Breast epithelium (tissue), 3 donors: ENCODE results near the gene DCXR.

Source experiments
- CTCF ChIP-seq, 3 donors: fragments of 450-650 bp; IDR thresholded peaks; one replicate each; pipeline ENCODE4 v1.5.1; 2016 to 2017; ENCODE audit warnings: antibody characterized with exemption in 3 of 3, mild to moderate bottlenecking in 3 of 3, moderate library complexity in 3 of 3
- POLR2AphosphoS5 ChIP-seq, 3 donors: sonication (generic); formaldehyde crosslinking; IDR thresholded peaks; one replicate each; pipeline ENCODE4 v1.6.1; 2017; ENCODE audit warnings: antibody characterized with exemption in 3 of 3

- TF ChIP-seq CTCF (IDR thresholded peaks at IDR 0.05) (no peak), POLR2AphosphoS5 (IDR thresholded peaks at IDR 0.05) (no peak)
Measured at GRCh38 chr17:82005701-82006348, 31.7 kb downstream of the DCXR start.
